Epithelial cell of proximal tubule (primary cell): Measurements from ENCODE around the gene STUM. TPM values are rescaled to one million over a fixed set of nuclear protein-coding genes. Genes with fewer than 3 reads are reported as not detected.

ENCODE experiments used
- DNase-seq: peaks from one replicate; pipeline ENCODE4 v3.0.0-alpha.2; 2011; ENCODE audit warnings: low read depth
- H3K4me3 ChIP-seq: 2 replicates; pipeline ENCODE4 v1.5.1; 2011; ENCODE audit warnings: low read depth, mild to moderate bottlenecking, low read length
- CTCF ChIP-seq: conservative IDR thresholded peaks from 2 replicates; pipeline ENCODE4 v1.5.1; 2012; ENCODE audit warnings: low read depth, mild to moderate bottlenecking, low read length
- total RNA-seq: library from RNA; depleted of rRNA; stranded (reverse); fragments of >200 nt; gene quantifications from 2 replicates; pipeline ENCODE4 v1.2.3, GENCODE V29; 2015

Gene STUM
- total RNA-seq, 1 donor from 2014 or later = under 0.01 TPM

GRCh38 chr1:226648421-226648820 is 99.9 kb downstream of the STUM start:
- H3K4me3 ChIP-seq = no peak overlapping the region
- TF ChIP-seq CTCF = no peak
- DNase-seq = no peak

DNA sequence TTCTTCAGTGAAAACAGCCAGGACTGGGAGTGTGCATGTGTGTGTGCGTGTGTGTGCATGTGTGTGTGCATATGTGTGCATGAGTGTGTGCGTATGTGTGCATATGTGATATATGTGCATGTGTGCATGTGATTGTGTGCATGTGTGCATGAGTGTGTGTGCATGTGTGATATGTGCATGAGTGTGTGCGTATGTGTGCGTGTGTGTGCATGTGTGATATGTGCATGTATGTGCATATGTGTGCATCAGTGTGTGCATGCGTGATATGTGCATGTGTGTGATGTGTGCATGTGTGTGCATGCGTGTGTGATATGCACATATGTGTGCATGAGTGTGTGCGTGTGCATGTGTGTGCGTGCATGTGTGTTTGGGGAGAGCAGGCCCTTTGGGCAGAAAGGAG is 100.7 kb downstream of the STUM start:
- TF ChIP-seq CTCF = no peak
- no peak overlapping the region for H3K4me3 ChIP-seq
- DNase-seq = no peak

GRCh38 chr1:226649780-226650179 is 101.2 kb downstream of the STUM start:
- peak; percentile 28 for TF ChIP-seq CTCF
- no peak for DNase-seq
- H3K4me3 ChIP-seq = no peak overlapping the region

- no peak for DNase-seq
- H3K4me3 ChIP-seq = no peak overlapping the region
- no peak for TF ChIP-seq CTCF
Observed at GRCh38 chr1:226650236-226650841, 101.8 kb downstream of the STUM start.

- H3K4me3 ChIP-seq = no peak overlapping the region
- no peak for TF ChIP-seq CTCF
- DNase-seq = no peak
Observed at GRCh38 chr1:226651041-226651731, 102.6 kb downstream of the STUM start.

DNA sequence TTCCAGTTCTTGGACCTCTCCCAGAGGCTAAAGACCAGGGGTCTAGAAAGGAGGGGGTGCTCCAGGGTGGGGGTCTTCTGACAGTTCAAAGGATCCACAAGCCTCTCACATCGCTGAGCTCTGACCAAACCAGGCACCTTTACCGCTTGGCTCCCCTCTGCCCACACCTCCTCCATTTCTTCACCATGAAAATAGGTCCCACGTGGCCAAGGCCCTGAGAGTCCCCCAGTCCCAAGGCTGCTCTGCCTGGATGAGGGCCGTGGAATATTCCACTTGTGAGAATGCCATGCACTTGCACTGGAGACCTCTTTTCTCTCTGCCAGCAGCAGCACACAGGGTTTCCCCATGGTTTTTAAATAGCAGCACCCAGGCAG is 103.2 kb downstream of the STUM start:
- no peak for DNase-seq
- H3K4me3 ChIP-seq = no peak overlapping the region
- TF ChIP-seq CTCF = no peak

DNA sequence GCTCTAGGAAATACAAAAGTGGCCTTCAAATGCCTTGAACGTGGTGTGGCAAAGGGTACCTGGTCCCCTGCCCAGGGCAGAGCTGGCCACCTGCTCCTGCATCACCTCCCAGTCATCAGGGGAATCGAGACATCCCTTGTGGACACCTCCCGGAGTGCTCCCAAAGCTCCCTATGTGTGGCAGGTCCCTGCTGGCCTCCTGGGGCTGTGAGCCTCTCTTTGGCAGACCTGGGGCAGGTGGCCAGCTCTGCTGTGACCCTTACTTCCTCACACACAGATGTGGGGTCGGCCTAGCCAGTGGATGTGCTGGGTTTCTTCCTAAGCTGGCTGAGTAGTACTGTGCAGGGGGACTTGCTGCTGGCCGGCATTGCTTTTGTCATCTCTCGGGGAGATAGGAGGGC is 104.0 kb downstream of the STUM start:
- TF ChIP-seq CTCF = no peak

More for the DNA sequence above, 104.0 kb downstream of the STUM start:
- DNase-seq = no peak
- no peak overlapping the region for H3K4me3 ChIP-seq
